ENCODE results near the gene MSI2. TPM values are rescaled to one million over a fixed set of nuclear protein-coding genes. Genes with fewer than 3 reads are reported as not detected.

Gene MSI2
- total RNA-seq, 1 donor from 2014 or later = 67.9 TPM

- Histone ChIP-seq H3K4me2 (ENCODE audit: low read length) (no peak overlapping the region), H3K9ac (ENCODE audit: low read length) (no peak overlapping the region), H3K4me1 (ENCODE audit: insufficient read depth, low read length) (no peaks in the 10 kb centered on the region), H4K20me1 (ENCODE audit: insufficient read depth, low read length) (peaks cover 33% of the 10 kb centered on the region), H3K4me3 (ENCODE audit: insufficient read depth, low read depth, low read length) (no peak overlapping the region), H2AFZ (ENCODE audit: low read depth, low read length) (no peak overlapping the region), H3K36me3 (ENCODE audit: insufficient read depth, low read length) (no peaks in the 10 kb centered on the region), H3K27ac (ENCODE audit: low read depth, low read length) (no peak overlapping the region), H3K27me3 (ENCODE audit: insufficient read depth, low read length) (no peaks in the 10 kb centered on the region), H3K9me3 (ENCODE audit: insufficient read depth, low read depth, low read length) (peaks cover 3% of the 10 kb centered on the region), H3K79me2 (ENCODE audit: insufficient read depth, low read length) (peaks cover 2% of the 10 kb centered on the region)
- H3K4me3 Mint-ChIP-seq (ENCODE audit: unreplicated experiment) = no peak overlapping the region
- no peaks in the 10 kb centered on the region for H3K27me3 Mint-ChIP-seq (ENCODE audit: low read depth, unreplicated experiment)
- peaks cover 11% of the 10 kb centered on the region for H3K4me1 Mint-ChIP-seq (ENCODE audit: low read depth, unreplicated experiment)
- no peak for DNase-seq (ENCODE audit: low read depth)
- H3K36me3 Mint-ChIP-seq (ENCODE audit: low read depth, unreplicated experiment) = peaks cover 31% of the 10 kb centered on the region
- TF ChIP-seq CTCF (IDR thresholded peaks at IDR 0.05; ENCODE audit: insufficient read depth, low read depth, low read length) = no peak
- TF ChIP-seq EZH2 (IDR thresholded peaks at IDR 0.05; ENCODE audit: insufficient read depth, low read length) = no peak
- FAIRE-seq = no peak
- H3K27ac Mint-ChIP-seq (ENCODE audit: unreplicated experiment) = peak overlapping the region; percentile 9
- peaks cover 18% of the 10 kb centered on the region for H3K9me3 Mint-ChIP-seq (ENCODE audit: unreplicated experiment)
Measured at GRCh38 chr17:57384219-57384618, 127.9 kb downstream of the MSI2 start.

GRCh38 chr17:57385975-57386374 lies 129.7 kb downstream of the MSI2 start:
- Histone ChIP-seq H3K9ac (ENCODE audit: low read length) (no peak overlapping the region), H2AFZ (ENCODE audit: low read depth, low read length) (no peak overlapping the region), H3K4me3 (ENCODE audit: insufficient read depth, low read depth, low read length) (no peak overlapping the region), H3K36me3 (ENCODE audit: insufficient read depth, low read length) (no peaks in the 10 kb centered on the region), H3K4me2 (ENCODE audit: low read length) (no peak overlapping the region), H3K9me3 (ENCODE audit: insufficient read depth, low read depth, low read length) (peaks cover 3% of the 10 kb centered on the region), H3K4me1 (ENCODE audit: insufficient read depth, low read length) (no peaks in the 10 kb centered on the region), H4K20me1 (ENCODE audit: insufficient read depth, low read length) (peaks cover 31% of the 10 kb centered on the region), H3K27me3 (ENCODE audit: insufficient read depth, low read length) (no peaks in the 10 kb centered on the region), H3K79me2 (ENCODE audit: insufficient read depth, low read length) (peaks cover 2% of the 10 kb centered on the region), H3K27ac (ENCODE audit: low read depth, low read length) (no peak overlapping the region)
- Mint-ChIP-seq H3K27ac (ENCODE audit: unreplicated experiment) (no peak overlapping the region), H3K36me3 (ENCODE audit: low read depth, unreplicated experiment) (peaks cover 34% of the 10 kb centered on the region), H3K4me3 (ENCODE audit: unreplicated experiment) (no peak overlapping the region), H3K9me3 (ENCODE audit: unreplicated experiment) (peaks cover 18% of the 10 kb centered on the region), H3K4me1 (ENCODE audit: low read depth, unreplicated experiment) (peaks cover 6% of the 10 kb centered on the region), H3K27me3 (ENCODE audit: low read depth, unreplicated experiment) (no peaks in the 10 kb centered on the region)
- TF ChIP-seq CTCF (IDR thresholded peaks at IDR 0.05; ENCODE audit: insufficient read depth, low read depth, low read length) (no peak), EZH2 (IDR thresholded peaks at IDR 0.05; ENCODE audit: insufficient read depth, low read length) (no peak)
- DNase-seq (ENCODE audit: low read depth) (no peak), FAIRE-seq (no peak)

GRCh38 chr17:57387575-57387974 lies 131.3 kb downstream of the MSI2 start:
- Histone ChIP-seq H3K4me3 (ENCODE audit: insufficient read depth, low read depth, low read length) (no peak overlapping the region), H3K4me2 (ENCODE audit: low read length) (no peak overlapping the region), H3K27me3 (ENCODE audit: insufficient read depth, low read length) (no peaks in the 10 kb centered on the region), H3K9me3 (ENCODE audit: insufficient read depth, low read depth, low read length) (peaks cover 3% of the 10 kb centered on the region), H3K36me3 (ENCODE audit: insufficient read depth, low read length) (no peaks in the 10 kb centered on the region), H4K20me1 (ENCODE audit: insufficient read depth, low read length) (peaks cover 23% of the 10 kb centered on the region), H3K4me1 (ENCODE audit: insufficient read depth, low read length) (no peaks in the 10 kb centered on the region), H2AFZ (ENCODE audit: low read depth, low read length) (no peak overlapping the region), H3K79me2 (ENCODE audit: insufficient read depth, low read length) (peaks cover 4% of the 10 kb centered on the region), H3K27ac (ENCODE audit: low read depth, low read length) (no peak overlapping the region), H3K9ac (ENCODE audit: low read length) (no peak overlapping the region)
- no peak for DNase-seq (ENCODE audit: low read depth)
- FAIRE-seq = no peak
- peaks cover 34% of the 10 kb centered on the region for H3K36me3 Mint-ChIP-seq (ENCODE audit: low read depth, unreplicated experiment)
- peaks cover 14% of the 10 kb centered on the region for H3K4me1 Mint-ChIP-seq (ENCODE audit: low read depth, unreplicated experiment)
- no peaks in the 10 kb centered on the region for H3K27me3 Mint-ChIP-seq (ENCODE audit: low read depth, unreplicated experiment)
- peaks cover 18% of the 10 kb centered on the region for H3K9me3 Mint-ChIP-seq (ENCODE audit: unreplicated experiment)
- no peak overlapping the region for H3K4me3 Mint-ChIP-seq (ENCODE audit: unreplicated experiment)
- no peak for TF ChIP-seq EZH2 (IDR thresholded peaks at IDR 0.05; ENCODE audit: insufficient read depth, low read length)
- TF ChIP-seq CTCF (IDR thresholded peaks at IDR 0.05; ENCODE audit: insufficient read depth, low read depth, low read length) = no peak
- no peak overlapping the region for H3K27ac Mint-ChIP-seq (ENCODE audit: unreplicated experiment)
